Stimulated activated CD8-positive, alpha-beta memory T cell treated with anti-CD3 and anti-CD28 coated beads, Interleukin-7, amount 100 ng/mL, for 24 hours (primary cell): ENCODE results near the gene LDLRAP1.

Experiments
- DNase-seq: peaks from one replicate; pipeline ENCODE4 v3.0.0-alpha.2; 2020; ENCODE audit warnings: low read depth

The LDLRAP1 gene

DNA sequence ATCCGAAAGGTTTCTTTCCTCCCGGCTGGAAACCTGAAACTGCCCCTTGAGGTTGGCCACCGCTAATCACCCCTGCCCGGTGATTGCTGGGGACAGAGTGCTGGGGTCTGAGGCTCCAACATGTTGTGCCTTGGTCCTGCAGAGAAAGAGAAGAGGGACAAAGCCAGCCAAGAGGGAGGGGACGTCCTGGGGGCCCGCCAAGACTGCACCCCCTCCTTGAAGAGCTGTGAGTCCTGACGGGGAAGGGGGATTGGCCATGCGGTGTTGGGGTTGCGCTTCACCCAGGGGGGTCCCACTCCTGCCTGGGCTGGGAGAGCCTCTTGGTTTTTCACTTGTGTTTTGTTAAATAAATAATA is 19.5 kb downstream of the LDLRAP1 start:
- DNase-seq, result no peak

DNA sequence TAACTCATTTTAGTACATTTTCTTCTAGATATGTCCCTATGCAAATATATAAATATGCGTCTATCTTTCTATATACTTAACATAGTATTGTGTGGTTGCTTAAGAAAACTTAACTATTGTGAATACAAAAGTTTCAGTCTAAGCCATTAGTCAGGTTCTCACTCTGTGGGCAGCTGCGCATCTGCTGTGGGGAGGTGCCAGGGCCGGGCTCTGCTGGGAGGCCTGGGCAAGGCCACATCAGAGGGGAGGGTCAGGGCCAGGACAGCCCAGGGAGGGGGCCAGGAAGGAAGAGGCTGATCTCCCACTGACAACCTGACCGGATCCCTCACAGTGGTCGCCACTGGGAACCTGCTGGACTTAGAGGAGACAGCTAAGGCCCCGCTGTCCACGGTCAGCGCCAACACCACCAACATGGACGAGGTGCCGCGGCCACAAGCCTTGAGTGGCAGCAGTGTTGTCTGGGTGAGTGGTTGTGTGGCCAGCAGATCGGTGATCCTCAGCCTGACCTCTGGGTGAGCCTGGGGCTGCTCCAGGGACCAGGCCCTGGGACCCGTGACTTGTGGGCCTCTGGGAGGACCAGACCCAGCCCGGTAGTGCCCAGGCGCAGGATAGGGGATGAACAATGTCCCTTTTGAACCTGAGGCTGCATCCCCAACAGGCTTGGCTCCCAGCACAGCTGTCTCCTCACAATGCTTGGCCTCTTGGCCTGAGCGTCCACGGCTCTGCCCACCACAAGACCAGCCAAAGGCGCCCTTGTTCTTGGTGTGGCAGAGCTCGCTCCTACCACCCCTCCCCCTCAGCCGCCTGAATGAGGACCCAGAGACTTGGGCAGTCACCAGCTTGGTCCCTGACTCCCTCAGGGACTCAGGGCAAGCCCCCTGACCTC is 20.2 kb downstream of the LDLRAP1 start:
- no peak for DNase-seq

DNA sequence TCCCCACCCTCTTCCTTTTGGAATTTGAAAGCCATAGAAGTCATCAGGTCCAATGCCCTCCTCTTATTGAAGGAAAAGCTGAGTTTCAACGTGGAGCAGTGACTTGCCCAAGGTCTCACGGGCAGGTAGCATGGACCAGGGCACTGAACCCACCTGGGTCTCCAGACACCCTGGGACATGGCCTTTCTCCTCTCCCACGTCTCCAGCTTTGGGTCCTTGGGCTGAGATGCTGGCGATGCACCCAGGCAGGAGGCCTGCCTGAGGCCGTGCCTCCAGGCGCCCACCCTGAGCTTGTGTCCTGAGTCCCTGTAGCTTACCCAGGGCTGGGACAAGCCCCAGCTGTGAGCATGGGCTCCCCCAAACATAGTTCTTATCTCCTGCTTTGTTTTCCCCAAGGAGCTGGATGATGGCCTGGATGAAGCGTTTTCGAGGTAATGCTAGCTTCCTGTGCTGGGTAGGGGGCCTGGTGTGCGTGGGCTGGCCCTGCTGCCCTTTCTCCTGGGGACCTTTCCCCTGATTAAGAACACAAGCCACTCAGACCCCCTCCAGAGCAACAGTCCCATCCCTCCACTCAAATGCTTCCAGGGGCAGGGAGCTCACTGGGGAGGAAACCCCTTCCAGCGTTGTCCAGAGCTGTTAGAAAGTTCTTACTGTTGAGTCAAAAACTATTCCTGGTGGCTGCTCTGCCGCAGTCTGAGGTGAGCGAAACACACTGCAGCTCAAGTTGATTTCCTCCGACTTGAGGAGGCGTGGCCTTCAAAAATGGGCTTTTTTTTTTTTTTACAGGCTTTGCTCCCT is 21.6 kb downstream of the LDLRAP1 start:
- no peak for DNase-seq

GRCh38 chr1:25565626-25566025 is 22.2 kb downstream of the LDLRAP1 start:
- DNase-seq, result no peak

- DNase-seq, result no peak
Measured at GRCh38 chr1:25566176-25566729, 22.8 kb downstream of the LDLRAP1 start.

DNA sequence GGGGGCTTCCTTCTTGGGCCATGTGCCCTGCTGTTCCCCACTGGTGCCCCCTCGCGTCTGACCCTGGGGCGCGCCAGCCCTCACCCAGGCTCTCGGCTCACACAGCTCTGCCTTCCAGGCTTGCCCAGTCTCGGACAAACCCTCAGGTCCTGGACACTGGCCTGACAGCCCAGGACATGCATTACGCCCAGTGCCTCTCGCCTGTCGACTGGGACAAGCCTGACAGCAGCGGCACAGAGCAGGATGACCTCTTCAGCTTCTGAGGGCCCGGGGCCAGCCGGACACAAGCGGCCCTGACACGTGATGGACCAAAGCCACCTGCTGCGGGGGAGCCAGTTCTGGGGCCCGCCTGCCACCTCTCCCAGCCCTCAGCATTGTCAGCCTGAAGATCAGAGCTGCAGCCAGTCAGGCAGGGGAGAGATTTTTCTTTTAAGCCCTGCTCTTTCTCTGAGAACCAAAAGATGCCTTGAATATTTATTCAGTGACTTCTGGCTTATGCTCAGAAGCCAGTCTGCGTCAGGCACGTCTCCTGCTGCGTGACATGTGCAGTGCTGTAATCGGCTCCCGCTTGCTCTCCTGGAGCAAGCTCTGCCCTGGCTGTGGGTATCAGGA is 23.4 kb downstream of the LDLRAP1 start:
- DNase-seq, result no peak

GRCh38 chr1:25567710-25568089 is 24.3 kb downstream of the LDLRAP1 start:
- no peak for DNase-seq

DNA sequence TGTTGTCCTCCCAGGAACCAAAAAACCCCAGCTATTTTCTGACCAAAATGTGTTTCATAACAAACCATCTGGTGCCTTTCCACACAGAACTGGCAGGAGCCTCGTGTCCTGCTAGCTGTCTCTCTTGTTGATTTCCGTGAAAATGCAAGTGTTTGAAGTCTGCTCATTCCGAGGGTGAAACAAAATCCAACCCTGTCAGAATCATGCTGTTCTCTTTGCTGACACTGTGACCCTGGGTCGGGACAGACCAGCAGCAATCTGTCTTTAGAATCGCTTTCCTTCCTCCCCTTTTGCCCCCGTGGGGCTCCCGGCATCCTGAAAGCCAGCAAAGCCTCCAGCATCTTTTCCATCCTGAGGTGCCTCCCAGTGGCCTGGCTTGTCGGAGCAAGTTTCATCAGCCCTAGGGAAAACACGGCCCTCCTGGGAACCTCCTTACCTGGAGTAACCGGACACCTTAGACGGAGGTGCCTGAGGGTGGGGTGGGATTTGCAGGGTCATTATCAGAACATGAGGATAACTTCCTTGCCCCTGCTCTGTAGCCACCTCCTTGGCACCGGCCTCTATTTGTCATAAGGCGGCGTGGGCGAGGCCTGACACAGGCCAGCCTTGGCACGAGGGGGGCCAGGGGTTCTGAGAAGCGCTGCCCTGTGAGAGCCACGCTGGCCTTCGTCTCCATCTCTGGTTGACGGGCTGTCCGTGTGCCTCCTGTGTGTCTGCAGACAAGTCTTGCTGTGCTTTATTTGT is 24.9 kb downstream of the LDLRAP1 start:
- DNase-seq, result no peak

DNA sequence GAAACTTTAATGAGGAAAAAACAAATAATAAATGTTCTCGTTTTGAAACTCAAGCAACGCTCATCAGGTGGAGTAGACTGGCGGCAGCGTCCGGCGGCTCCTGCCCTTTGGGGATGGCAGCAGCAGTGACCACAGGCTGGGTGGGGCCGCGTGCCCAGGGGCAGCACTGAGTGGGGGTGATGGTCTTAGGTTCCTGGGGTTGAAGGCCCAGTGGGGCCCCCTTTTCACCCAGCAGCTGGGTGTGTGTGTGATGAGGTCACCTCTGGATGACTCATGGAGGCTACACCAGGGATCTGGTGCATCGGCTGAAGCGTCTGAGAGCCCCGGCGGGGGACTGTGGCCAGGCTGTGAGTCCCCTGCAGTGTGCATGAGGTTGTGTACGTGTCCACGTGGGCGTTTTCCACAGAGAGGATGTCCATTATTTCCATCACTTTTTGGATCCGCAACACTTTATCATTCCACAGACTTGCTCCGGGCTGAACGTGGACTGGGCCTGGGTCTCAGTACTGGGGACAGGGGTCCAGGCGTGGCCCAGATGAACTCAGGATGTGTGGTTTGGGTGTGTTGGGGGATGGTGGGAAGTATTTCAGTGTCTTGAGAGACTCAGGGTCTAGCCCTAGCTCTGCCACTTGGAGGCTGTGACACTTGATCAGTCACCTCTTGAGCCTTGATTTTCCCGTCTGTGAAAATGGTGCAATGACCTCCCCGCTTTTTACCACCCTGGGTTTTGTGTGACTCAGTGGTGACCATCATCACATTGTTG is 25.6 kb downstream of the LDLRAP1 start:
- no peak for DNase-seq

- no peak for DNase-seq
Measured at GRCh38 chr1:25569597-25570396, 26.4 kb downstream of the LDLRAP1 start.

GRCh38 chr1:25570798-25571521 is 27.6 kb downstream of the LDLRAP1 start:
- DNase-seq, result no peak

DNA sequence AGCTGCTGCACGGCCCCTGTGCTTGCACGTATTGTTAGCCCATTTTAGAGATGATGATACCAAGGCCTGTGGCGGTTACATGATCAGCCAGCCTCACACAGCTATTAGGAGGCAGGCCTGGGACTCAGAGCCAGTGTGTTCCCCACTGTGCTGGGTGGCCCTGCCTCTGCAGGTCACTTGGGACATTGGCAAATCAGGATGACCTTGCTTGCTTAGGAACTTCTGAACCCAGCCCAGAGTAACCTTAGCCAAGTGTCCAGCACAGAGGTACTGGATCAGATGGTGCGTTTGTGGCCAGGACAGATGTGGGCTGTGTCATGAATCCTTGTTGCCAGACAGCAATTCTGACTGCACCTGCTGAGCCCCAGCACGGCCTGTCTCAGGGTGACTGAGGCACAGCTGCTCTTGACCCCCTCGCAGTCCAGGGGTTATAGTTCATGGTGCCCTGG is 28.1 kb downstream of the LDLRAP1 start:
- DNase-seq, result no peak

DNA sequence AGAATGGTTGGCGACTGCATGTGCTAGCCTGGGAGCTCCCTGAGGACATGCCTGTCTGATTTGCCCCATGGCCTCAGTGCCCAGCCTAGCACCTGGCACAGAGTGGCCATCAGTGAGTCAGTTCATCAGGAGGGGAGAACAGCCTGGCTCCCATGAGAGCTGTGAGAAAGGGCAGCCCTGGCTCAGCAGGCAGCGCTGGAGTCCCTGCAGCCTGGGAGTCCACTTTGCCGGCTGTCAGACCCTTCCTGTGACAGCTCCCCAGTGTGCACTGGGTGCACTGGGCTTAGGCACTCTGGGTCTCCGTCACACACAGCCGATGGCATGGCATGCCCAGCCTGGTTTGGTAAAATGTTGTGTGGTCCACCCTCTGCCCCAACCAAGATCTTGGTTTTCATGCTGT is 28.7 kb downstream of the LDLRAP1 start:
- DNase-seq, result no peak

GRCh38 chr1:25572708-25573590 is 29.5 kb downstream of the LDLRAP1 start:
- DNase-seq, result no peak

GRCh38 chr1:25573591-25573930 is 30.2 kb downstream of the LDLRAP1 start:
- no peak for DNase-seq

GRCh38 chr1:25573961-25574360 is 30.6 kb downstream of the LDLRAP1 start:
- DNase-seq, result no peak

GRCh38 chr1:25575191-25575590 is 31.8 kb downstream of the LDLRAP1 start:
- no peak for DNase-seq

DNA sequence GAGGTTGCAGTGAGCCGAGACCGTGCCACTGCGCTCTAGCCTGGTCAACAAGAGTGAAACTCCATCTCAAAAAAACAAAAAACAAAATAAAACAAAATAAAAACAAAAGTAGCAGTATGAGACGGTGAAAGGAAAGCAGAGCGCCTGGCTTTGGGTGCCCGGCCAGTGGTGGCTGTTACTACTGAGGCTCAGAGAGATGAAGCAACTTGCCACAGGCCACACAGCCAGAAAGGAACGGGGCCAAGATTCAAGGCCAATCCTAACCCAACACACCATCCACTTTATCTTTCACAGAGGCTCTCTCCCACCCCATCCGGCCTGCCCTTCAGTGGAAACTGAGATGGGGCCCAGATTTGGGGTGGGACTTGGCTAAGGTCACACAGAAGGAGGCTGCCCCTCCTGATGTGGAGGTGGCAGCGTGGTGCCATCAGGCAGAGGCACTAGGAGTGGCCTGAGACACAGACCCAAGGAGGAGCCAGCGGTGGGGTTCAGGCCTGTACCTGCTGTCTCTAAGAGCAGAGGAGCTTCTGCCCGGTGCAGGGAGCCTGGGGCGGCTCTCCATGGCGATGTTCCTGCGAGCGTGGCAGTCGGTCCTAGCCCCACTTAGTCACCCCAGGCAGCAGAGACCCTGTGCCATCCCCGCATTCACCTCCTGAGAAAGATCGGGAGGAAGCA is 33.2 kb downstream of the LDLRAP1 start:
- no peak for DNase-seq
